Peyer's patch (tissue), 4 donors: ENCODE measurements around the gene KLHDC2.

Source experiments
- CTCF ChIP-seq, 6 experiments: fragments of 450-650 bp in 4 of 6; fragments of 200-600 bp in 2 of 6; sonication (generic) in 1 of 6; IDR thresholded peaks; one replicate each; pipeline ENCODE4 v1.5.1; 2017 to 2019; ENCODE audit warnings: antibody characterized with exemption in 6 of 6, mild to moderate bottlenecking in 3 of 6, moderate library complexity in 1 of 6
- POLR2A ChIP-seq, 2 donors: fragments of 450-650 bp; IDR thresholded peaks; one replicate each; pipeline ENCODE4 v1.5.1; 2017; ENCODE audit warnings: antibody characterized with exemption in 2 of 2, mild to moderate bottlenecking in 2 of 2, moderate library complexity in 2 of 2

- TF ChIP-seq CTCF (IDR thresholded peaks at IDR 0.05) = no peak
- peak in 1 of 2 donors; percentile 58 for TF ChIP-seq POLR2A (IDR thresholded peaks at IDR 0.05)
Measured at GRCh38 chr14:49770212-49770817, 2.4 kb downstream of the KLHDC2 start.
